WI38 (cell line): ENCODE data around the gene LYPD8.

Source experiments
- H3K4me3 ChIP-seq: 2 replicates; pipeline ENCODE4 v1.5.1; 2011; ENCODE audit warnings: low read depth, mild to moderate bottlenecking, control low read depth, low read length
- CTCF ChIP-seq: IDR thresholded peaks from 2 replicates; pipeline ENCODE4 v1.5.1; 2012; ENCODE audit warnings: low read depth, mild to moderate bottlenecking, control low read depth, low read length

LYPD8 gene

GRCh38 chr1:248699099-248699498 is 56.5 kb downstream of the LYPD8 start:
- no peak for TF ChIP-seq CTCF

GRCh38 chr1:248697907-248698306 is 57.7 kb downstream of the LYPD8 start:
- TF ChIP-seq CTCF: no peak
- no peak overlapping the region for H3K4me3 ChIP-seq

More at GRCh38 chr1:248699099-248699498, 56.5 kb downstream of the LYPD8 start:
- no peak overlapping the region for H3K4me3 ChIP-seq

GRCh38 chr1:248696774-248697173 is 58.8 kb downstream of the LYPD8 start:
- TF ChIP-seq CTCF: no peak
- no peak overlapping the region for H3K4me3 ChIP-seq

GRCh38 chr1:248696261-248696660 is 59.3 kb downstream of the LYPD8 start:
- no peak overlapping the region for H3K4me3 ChIP-seq
- TF ChIP-seq CTCF: no peak

GRCh38 chr1:248695451-248696132 is 60.0 kb downstream of the LYPD8 start:
- H3K4me3 ChIP-seq: no peak overlapping the region
- TF ChIP-seq CTCF: no peak

- H3K4me3 ChIP-seq: no peak overlapping the region
- TF ChIP-seq CTCF: no peak
These were observed 63.9 kb downstream of the LYPD8 start for GRCh38 chr1:248691567-248692155.
